GM12878 (cell line): ENCODE data around the gene ACTMAP. TPM values are rescaled to one million over a fixed set of nuclear protein-coding genes. Genes with fewer than 3 reads are reported as not detected.

Source experiments
- ATAC-seq: fragments of 200-7000 bp; cut with Tn5 transposase; 3 replicates; pipeline ENCODE4 v1.9.1; 2020; ENCODE audit warnings: mild to moderate bottlenecking, moderate library complexity
- BruUV-seq: library from RNA; stranded (reverse); fragments of 400-500 nt; replicated peaks from 2 replicates; lab custom pipeline; 2021; lab: Mats Ljungman, UMichigan
- CTCF ChIA-PET: fragments of 300-600 bp; sonication (Branson Sonifier 250); formaldehyde crosslinking; extraction: SDS; loops from one replicate; lab custom pipeline; 2021; ENCODE audit warnings: inconsistent platforms; lab: Yijun Ruan, JAX
- POLR2A ChIA-PET: fragments of 350-600 bp; formaldehyde crosslinking; extraction: SDS; loops from one replicate; lab custom pipeline; 2021; ENCODE audit warnings: inconsistent platforms; lab: Charles Lee
- RAD21 ChIA-PET: fragments of 300-600 bp; sonication (Branson Sonifier 250); formaldehyde crosslinking; loops from one replicate; lab custom pipeline; 2023; ENCODE audit warnings: antibody characterized with exemption; ENCODE audit not compliant: unreplicated experiment; lab: Charles Lee
- SMC1A ChIA-PET: fragments of 300-600 bp; sonication (Branson Sonifier 250); formaldehyde crosslinking; loops from one replicate; lab custom pipeline; 2023; ENCODE audit not compliant: unreplicated experiment, uncharacterized antibody; lab: Charles Lee
- DNase-seq: peaks from one replicate; pipeline ENCODE4 v3.0.0-alpha.2; 2011; ENCODE audit warnings: low read depth, low spot score
- FAIRE-seq: peaks from 3 replicates; lab custom pipeline; 2011; peaks lifted over from hg19 to GRCh38; lab: Jason Lieb, UNC
- H2AFZ ChIP-seq: 2 replicates; pipeline ENCODE4 v1.6.0; 2011; ENCODE audit warnings: low read depth, low read length, control low read depth; ENCODE audit not compliant: control insufficient read depth
- H3K27ac ChIP-seq: 2 replicates; pipeline ENCODE4 v1.5.1; 2011; ENCODE audit warnings: control low read depth; ENCODE audit not compliant: control insufficient read depth, insufficient read depth
- H3K27me3 ChIP-seq, 2 experiments: replicated peaks in 1 of 2; 2 replicates each; pipeline versions ENCODE4 v1.6.0 to v1.6.1; 2011; ENCODE audit warnings: low read length in 1 of 2; ENCODE audit not compliant: control insufficient read depth in 2 of 2, insufficient read depth in 2 of 2
- H3K36me3 ChIP-seq, 2 experiments: 2 replicates each; pipeline ENCODE4 v1.5.1; 2011; ENCODE audit warnings: low read length in 1 of 2; ENCODE audit not compliant: control insufficient read depth in 2 of 2, insufficient read depth in 2 of 2
- H3K4me1 ChIP-seq: 2 replicates; pipeline ENCODE4 v1.6.1; 2011; ENCODE audit warnings: mild to moderate bottlenecking, low read length, moderate library complexity, mixed read lengths; ENCODE audit not compliant: control insufficient read depth, insufficient read depth
- H3K4me2 ChIP-seq: 2 replicates; pipeline ENCODE4 v1.6.0; 2011; ENCODE audit warnings: control low read depth; ENCODE audit not compliant: control insufficient read depth, insufficient read depth
- H3K4me3 ChIP-seq: fragments of 200-600 bp; sonication (generic); 2 replicates; pipeline ENCODE4 v1.5.1; 2016
- H3K79me2 ChIP-seq: 2 replicates; pipeline ENCODE4 v1.6.0; 2011; ENCODE audit warnings: low read length; ENCODE audit not compliant: control insufficient read depth, insufficient read depth
- H3K9ac ChIP-seq: 2 replicates; pipeline ENCODE4 v1.8.0; 2011; ENCODE audit warnings: low read length, control low read depth, mixed read lengths; ENCODE audit not compliant: control insufficient read depth, insufficient read depth
- H3K9me3 ChIP-seq: replicated peaks from 3 replicates; pipeline ENCODE4 v1.5.1; 2011; ENCODE audit warnings: mild to moderate bottlenecking, low read length; ENCODE audit not compliant: control insufficient read depth, insufficient read depth
- H4K20me1 ChIP-seq: 2 replicates; pipeline ENCODE4 v1.6.0; 2011; ENCODE audit not compliant: control insufficient read depth, insufficient read depth
- ATF7 ChIP-seq: fragments of 450-650 bp; IDR thresholded peaks from 2 replicates; pipeline ENCODE4 v1.6.1; 2016; ENCODE audit warnings: low read depth, mild to moderate bottlenecking
- BCLAF1 ChIP-seq: fragments of 450-650 bp; IDR thresholded peaks from 2 replicates; pipeline ENCODE4 v1.6.1; 2017; ENCODE audit warnings: antibody characterized with exemption, mild to moderate bottlenecking, moderate library complexity
- E2F4 ChIP-seq: IDR thresholded peaks from 2 replicates; pipeline ENCODE4 v1.6.1; 2012; ENCODE audit warnings: low read depth, low read length, improper control_type of control experiment
- ELK1 ChIP-seq: IDR thresholded peaks from 2 replicates; pipeline ENCODE4 v1.6.1; 2012; ENCODE audit warnings: low read depth, low read length, improper control_type of control experiment
- EP300 ChIP-seq, 2 experiments: fragments of 150-350 bp in 1 of 2; IDR thresholded peaks; 2 replicates each; pipeline ENCODE4 v1.6.1; 2011 to 2012; ENCODE audit warnings: low read depth in 2 of 2, low read length in 2 of 2, borderline replicate concordance in 1 of 2, improper control_type of control experiment in 1 of 2, inconsistent platforms in 1 of 2; ENCODE audit not compliant: control insufficient read depth in 1 of 2
- GATAD2B ChIP-seq: fragments of 450-650 bp; conservative IDR thresholded peaks from 2 replicates; pipeline ENCODE4 v1.6.1; 2017; ENCODE audit warnings: low read depth, mild to moderate bottlenecking, moderate library complexity
- LARP7 ChIP-seq: fragments of 450-650 bp; IDR thresholded peaks from 2 replicates; pipeline ENCODE4 v1.6.1; 2017; ENCODE audit warnings: mild to moderate bottlenecking
- NBN ChIP-seq: fragments of 450-650 bp; IDR thresholded peaks from 2 replicates; pipeline ENCODE4 v1.6.1; 2016
- NKRF ChIP-seq: fragments of 450-650 bp; conservative IDR thresholded peaks from 2 replicates; pipeline ENCODE4 v1.6.1; 2017; ENCODE audit warnings: mild to moderate bottlenecking, moderate library complexity
- POLR2AphosphoS2 ChIP-seq: IDR thresholded peaks from 2 replicates; pipeline ENCODE4 v1.6.1; 2011; ENCODE audit warnings: low read depth, mild to moderate bottlenecking, low read length, improper control_type of control experiment, moderate library complexity
- RB1 ChIP-seq: fragments of 450-650 bp; formaldehyde crosslinking; IDR thresholded peaks from 2 replicates; pipeline ENCODE4 v1.6.1; 2017; ENCODE audit warnings: mild to moderate bottlenecking, borderline replicate concordance
- TCF12 ChIP-seq: IDR thresholded peaks from 2 replicates; pipeline ENCODE4 v1.6.1; 2011; ENCODE audit warnings: low read depth, mild to moderate bottlenecking, low read length
- YY1 ChIP-seq: IDR thresholded peaks from 2 replicates; pipeline ENCODE4 v1.6.1; 2011; ENCODE audit warnings: low read depth, mild to moderate bottlenecking, low read length
- WGBS: methylation state at CpG from one replicate; pipeline ENCODE4 v1.1.6; 2016; ENCODE audit warnings: low lambda C conversion rate; ENCODE audit not compliant: insufficient replicate concordance, insufficient coverage; ENCODE audit errors: missing lambda C conversion rate; 5-methylcytosine and 5-hydroxymethylcytosine counted together
- in situ Hi-C: fragments of 300-500 bp; cut with MboI; formaldehyde crosslinking; loops from 9 replicates; pipeline ENCODE4 v1.14.3; 2018; ENCODE audit warnings: mixed read lengths
- intact Hi-C: fragments of 100-400 bp; cut with micrococcal nuclease; formaldehyde crosslinking; loops from one replicate; pipeline ENCODE4 v1.14.2; 2022; ENCODE audit not compliant: unreplicated experiment
- polyA plus RNA-seq, 11 experiments: library from polyadenylated mRNA; depleted of rRNA in 4 of 11; unstranded in 6 of 11; stranded (reverse) in 5 of 11; fragments of >200 nt; fragmentation: Nextera tagmentation in 4 of 11; fragmentation: Illumina TruSeq in 1 of 11; extraction: Ambion mirVana in 4 of 11; extraction: Trizol in 1 of 11; gene quantifications; 1 replicate in 1 of 11; 2 replicates in 10 of 11; pipeline versions ENCODE4 v1.2.1 to v1.2.3, GENCODE V29; 2011 to 2016; ENCODE audit warnings: inconsistent platforms in 2 of 11, missing spikeins in 2 of 11, low read depth in 1 of 11
- total RNA-seq, 4 experiments: library from RNA; depleted of rRNA in 3 of 4; stranded (reverse); fragments of >200 nt in 3 of 4; fragmentation: Illumina TruSeq in 1 of 4; extraction: Trizol in 1 of 4; gene quantifications; 2 replicates each; pipeline versions ENCODE4 v1.2.1 to v1.2.3, GENCODE V29; 2013 to 2021

ACTMAP gene
- total and polyA plus RNA-seq, 10 of the 15 experiments (the other 5 are each of a cell fraction or from before 2014, with no cell fraction given) = 3.0 to 26.2 (median 11.1) TPM

- ATAC-seq (peak; percentile 72), FAIRE-seq (peak; percentile 87), DNase-seq (peak; percentile 88)
- H3K36me3 ChIP-seq = 0 out of 4 replicates have a peak, but pooled peaks cover 0 to under 1% of the 10 kb centered on the region in 2 experiments
- intact Hi-C loops = loop anchor here (1.0 to 2.0 kb wide), 3 partner anchors 34 to 82 kb away; partner anchors contain the start of genes ACTMAP, EGLN2, RAB4B and SNRPA
- no peaks in the 10 kb centered on the region for H3K27me3 ChIP-seq
- ChIA-PET SMC1A (interaction anchor here (0.8 to 2.4 kb wide), 10 partner anchors 29 to 103 kb away, joined by 3 to 13 read pairs (median 7); partner anchors contain the start of genes ACTMAP, RAB4B and SNRPA), POLR2A (interaction anchor here (0.6 to 2.4 kb wide), 19 partner anchors 8 to 652 kb away, joined by 3 to 39 read pairs (median 4); partner anchors contain the start of genes ACTMAP, BLVRB, EGLN2 and MIA), CTCF (interaction anchor here (0.5 to 1.8 kb wide), 7 partner anchors 31 to 90 kb away, joined by 3 to 10 read pairs (median 4); partner anchors contain the start of genes ACTMAP, RAB4B and SNRPA), RAD21 (interaction anchor here (0.6 to 2.4 kb wide), 8 partner anchors 31 to 1165 kb away, joined by 3 to 28 read pairs (median 5); partner anchors contain the start of genes ACTMAP, EGLN2, RAB4B and SNRPA)
- H3K27ac ChIP-seq = peak within 1 kb of the TSS; percentile 94
- in situ Hi-C loops = no loop called here
- H3K79me2 ChIP-seq = peaks cover 43% of the 10 kb centered on the region
- peak within 1 kb of the TSS; percentile 67 for H2AFZ ChIP-seq
- peak within 1 kb of the TSS; percentile 79 for H3K4me3 ChIP-seq
- peak within 1 kb of the TSS; percentile 91 for H3K9ac ChIP-seq
- no peaks in the 10 kb centered on the region for H4K20me1 ChIP-seq
- under 1% methylated on average over 57 of the region's 76 CpGs for WGBS
- H3K9me3 ChIP-seq = no peaks in the 10 kb centered on the region
- BruUV-seq = TSS peak; percentile 79
- peak within 1 kb of the TSS; percentile 97 for H3K4me2 ChIP-seq
- H3K4me1 ChIP-seq = peaks cover 18% of the 10 kb centered on the region
- TF ChIP-seq BCLAF1 = 0 out of 2 replicates have a peak, but pooled peaks have one; percentile 46
- peak; percentile 95 for TF ChIP-seq LARP7
- peak; percentile 41; the same call in 1 of the 2 replicates for TF ChIP-seq ATF7
- 0 out of 2 replicates have a peak, but pooled peaks have one; percentile 44 for TF ChIP-seq ELK1
- TF ChIP-seq GATAD2B = peak; percentile 97
- TF ChIP-seq NKRF = peak; percentile 94
- TF ChIP-seq EP300 (IDR thresholded peaks at IDR 0.05; ENCODE audit: borderline replicate concordance in 1 of 2, control insufficient read depth in 1 of 2, low read depth in 2 of 2, low read length in 2 of 2) = peak in 1 of 2 experiments; percentile 64; a peak in 2 of 4 replicates
- TF ChIP-seq YY1 = 0 out of 2 replicates have a peak, but pooled peaks have one; percentile 15
- TF ChIP-seq NBN = peak; percentile 79
- 0 out of 2 replicates have a peak, but pooled peaks have one; percentile 7 for TF ChIP-seq TCF12
- TF ChIP-seq POLR2AphosphoS2 = 0 out of 2 replicates have a peak, but pooled peaks have one; percentile 9
- no peak for TF ChIP-seq E2F4
- TF ChIP-seq RB1 = peak; percentile 90; the same call in 1 of the 2 replicates
Observed at GRCh38 chr19:40716482-40717324, 33.6 kb downstream of the ACTMAP start, which contains the start of the genes COQ8B and ITPKC. Gene COQ8B, minus strand, starts transcription at chr19:40716886. Its CDS starts 2,254 bp downstream, at chr19:40714632. Gene ITPKC, plus strand, starts transcription at chr19:40717112. Its CDS starts 24 bp downstream, at chr19:40717136.
